GM23248 (cell line): Measurements from ENCODE around the gene TEAD2.

ENCODE experiments used
- EZH2 ChIP-seq: fragments of 200-600 bp; sonication (generic); IDR thresholded peaks from 2 replicates; pipeline ENCODE4 v1.6.1; 2018; ENCODE audit warnings: antibody characterized with exemption, mild to moderate bottlenecking; ENCODE audit not compliant: insufficient read depth, poor library complexity, severe bottlenecking
- EZH2phosphoT487 ChIP-seq: fragments of 200-600 bp; sonication (generic); IDR thresholded peaks from 2 replicates; pipeline ENCODE4 v1.6.1; 2018; ENCODE audit warnings: antibody characterized with exemption, moderate library complexity, mild to moderate bottlenecking, low read depth; ENCODE audit not compliant: insufficient read depth

- TF ChIP-seq EZH2, result no peak
- TF ChIP-seq EZH2phosphoT487, result no peak
Observed at GRCh38 chr19:49408816-49409440, 46.7 kb upstream of the TEAD2 start.
